ENCODE results near the gene FCHSD2.
"Not testable (repeated sequence)": the region's sequence is repeated elsewhere in the genome, so short reads cannot be mapped to it uniquely, and the experiment has no call there.

Gene FCHSD2

DNA sequence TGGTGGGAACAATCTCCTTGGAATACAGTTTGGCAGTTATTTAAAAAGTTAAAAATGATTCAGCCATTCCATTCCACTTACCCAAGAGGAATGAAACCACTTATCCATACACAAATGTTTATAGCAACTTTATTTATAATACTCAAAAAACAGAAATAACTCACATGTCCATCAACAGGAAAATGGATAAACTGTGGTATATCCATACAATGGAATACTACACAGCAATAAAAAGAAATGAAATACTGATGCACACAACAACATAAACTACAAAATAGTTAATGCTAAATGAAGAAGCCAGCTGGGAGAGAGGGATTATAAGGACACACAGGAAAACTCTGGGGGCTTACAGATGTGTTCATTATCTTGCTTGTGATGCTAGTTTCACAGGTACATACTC lies 64.7 kb downstream of the FCHSD2 start:
- DNase-seq (ENCODE audit: extremely low read depth, low read depth), result no peak
- TF ChIP-seq, protein P1, sequence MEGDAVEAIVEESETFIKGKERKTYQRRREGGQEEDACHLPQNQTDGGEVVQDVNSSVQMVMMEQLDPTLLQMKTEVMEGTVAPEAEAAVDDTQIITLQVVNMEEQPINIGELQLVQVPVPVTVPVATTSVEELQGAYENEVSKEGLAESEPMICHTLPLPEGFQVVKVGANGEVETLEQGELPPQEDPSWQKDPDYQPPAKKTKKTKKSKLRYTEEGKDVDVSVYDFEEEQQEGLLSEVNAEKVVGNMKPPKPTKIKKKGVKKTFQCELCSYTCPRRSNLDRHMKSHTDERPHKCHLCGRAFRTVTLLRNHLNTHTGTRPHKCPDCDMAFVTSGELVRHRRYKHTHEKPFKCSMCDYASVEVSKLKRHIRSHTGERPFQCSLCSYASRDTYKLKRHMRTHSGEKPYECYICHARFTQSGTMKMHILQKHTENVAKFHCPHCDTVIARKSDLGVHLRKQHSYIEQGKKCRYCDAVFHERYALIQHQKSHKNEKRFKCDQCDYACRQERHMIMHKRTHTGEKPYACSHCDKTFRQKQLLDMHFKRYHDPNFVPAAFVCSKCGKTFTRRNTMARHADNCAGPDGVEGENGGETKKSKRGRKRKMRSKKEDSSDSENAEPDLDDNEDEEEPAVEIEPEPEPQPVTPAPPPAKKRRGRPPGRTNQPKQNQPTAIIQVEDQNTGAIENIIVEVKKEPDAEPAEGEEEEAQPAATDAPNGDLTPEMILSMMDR (IDR thresholded peaks at IDR 0.05; ENCODE audit: low read depth, low read length), result no peak

DNA sequence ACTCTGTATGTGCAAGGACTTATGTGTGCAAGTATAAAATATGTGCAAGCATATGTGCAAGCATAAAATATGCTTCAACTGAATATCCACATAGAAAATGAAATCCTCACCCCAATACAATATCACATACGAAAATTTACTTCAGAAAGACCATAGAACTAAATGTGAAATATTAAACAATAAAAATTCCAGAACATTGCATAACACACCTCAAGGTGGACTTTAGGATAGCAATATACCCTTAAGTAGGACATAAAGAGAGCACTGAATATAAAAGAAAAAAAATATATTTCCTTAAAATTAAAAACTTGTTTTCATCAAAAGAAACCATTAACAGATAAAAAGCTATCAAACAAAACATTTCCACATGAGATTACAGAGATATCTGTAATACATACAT lies 67.8 kb downstream of the FCHSD2 start:
- DNase-seq (ENCODE audit: extremely low read depth, low read depth), result no peak
- TF ChIP-seq, protein P1 (IDR thresholded peaks at IDR 0.05; ENCODE audit: low read depth, low read length), result no peak

DNA sequence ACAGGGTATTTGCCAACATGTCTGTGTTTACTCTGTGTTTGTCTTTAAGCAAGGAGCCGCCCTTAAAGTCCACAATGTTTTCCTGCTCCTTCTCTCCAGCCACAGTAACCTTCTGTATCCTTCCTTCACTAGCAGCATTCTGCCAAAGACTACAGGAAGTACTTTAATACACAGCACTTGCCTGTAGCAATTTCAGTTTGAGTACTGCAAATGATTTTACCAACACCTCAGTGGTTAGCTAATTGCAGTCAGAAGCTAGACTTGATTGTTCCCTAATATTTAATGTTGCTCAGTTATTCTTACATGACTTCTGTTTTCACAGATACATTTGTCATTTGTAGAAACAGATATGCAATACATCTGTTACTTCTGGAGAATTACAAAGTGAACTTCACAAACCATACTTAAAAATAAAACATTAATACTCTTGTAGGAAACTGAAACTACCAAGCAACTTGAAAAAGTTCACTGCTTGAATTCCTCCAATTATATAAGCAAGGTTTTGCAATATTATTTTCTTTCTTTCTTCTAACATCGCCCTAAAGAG lies 69.1 kb downstream of the FCHSD2 start:
- TF ChIP-seq, protein P1 (IDR thresholded peaks at IDR 0.05; ENCODE audit: low read depth, low read length), result no peak
- DNase-seq (ENCODE audit: extremely low read depth, low read depth), result no peak

DNA sequence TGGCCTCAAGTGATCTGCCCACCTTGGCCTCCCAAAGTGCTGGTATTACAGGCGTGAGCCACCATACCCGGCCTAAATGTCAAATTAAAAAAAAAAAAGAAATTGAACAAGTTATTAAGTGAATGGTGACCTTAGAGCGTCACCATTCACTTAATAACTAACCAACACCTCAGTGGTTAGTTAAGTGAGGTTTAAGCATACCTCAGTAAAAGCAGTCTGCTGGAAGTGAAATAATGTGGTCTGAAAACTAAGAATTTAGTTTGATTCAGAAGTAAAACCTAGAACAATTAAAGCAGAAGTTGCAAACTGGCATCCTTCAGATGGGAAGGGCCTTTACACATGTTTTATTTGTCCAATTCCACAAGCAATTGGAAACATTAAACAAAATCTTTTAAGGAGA lies 71.5 kb downstream of the FCHSD2 start:
- TF ChIP-seq, protein P1 (IDR thresholded peaks at IDR 0.05; ENCODE audit: low read depth, low read length), result no peak
- no peak for DNase-seq (ENCODE audit: extremely low read depth, low read depth)

DNA sequence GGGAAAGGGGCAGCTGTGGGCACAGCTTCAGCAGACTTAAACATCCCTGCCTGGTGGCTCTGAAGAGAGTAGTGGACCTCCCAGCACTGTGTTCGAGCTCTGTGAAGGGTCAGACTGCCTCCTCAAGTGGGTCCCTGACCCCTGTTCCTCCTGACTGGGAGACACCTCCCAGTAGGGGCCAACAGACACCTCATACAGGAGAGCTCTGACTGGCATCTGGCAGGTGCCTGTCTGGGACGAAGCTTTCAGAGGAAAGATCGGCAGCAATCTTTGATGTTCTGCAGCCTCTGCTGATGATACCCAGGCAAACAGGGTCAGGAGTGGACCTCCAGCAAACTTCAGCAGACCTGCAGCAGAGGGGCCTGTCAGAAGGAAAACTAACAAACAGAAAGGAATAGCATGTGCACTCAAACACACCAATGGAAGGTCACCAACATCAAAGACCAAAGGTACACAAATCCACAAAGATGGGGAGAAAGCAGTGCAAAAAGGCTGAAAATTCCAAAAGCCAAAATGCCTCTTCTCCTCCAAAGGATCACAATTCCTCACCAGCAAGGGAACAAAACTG lies 80.2 kb downstream of the FCHSD2 start:
- not testable (repeated sequence) for DNase-seq (ENCODE audit: extremely low read depth, low read depth)

DNA sequence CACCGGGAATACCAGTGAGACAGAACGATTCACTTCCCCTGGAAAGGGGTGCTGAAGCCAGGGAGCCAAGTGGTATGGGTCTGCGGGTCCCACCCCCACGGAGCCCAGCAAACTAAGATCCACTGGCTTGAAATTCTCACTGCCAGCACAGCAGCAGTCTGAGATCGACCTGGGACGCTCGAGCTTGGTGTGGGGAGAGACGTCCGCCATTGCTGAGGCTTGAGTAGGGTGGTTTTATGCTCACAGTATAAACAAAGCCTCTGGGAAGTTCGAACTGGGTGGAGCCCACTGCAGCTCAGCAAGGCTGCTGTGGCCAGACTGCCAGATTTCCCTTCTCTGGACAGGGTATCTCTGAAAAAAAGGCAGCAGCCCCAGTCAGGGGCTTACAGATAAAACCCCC lies 80.7 kb downstream of the FCHSD2 start:
- not testable (repeated sequence) for DNase-seq (ENCODE audit: extremely low read depth, low read depth)

DNA sequence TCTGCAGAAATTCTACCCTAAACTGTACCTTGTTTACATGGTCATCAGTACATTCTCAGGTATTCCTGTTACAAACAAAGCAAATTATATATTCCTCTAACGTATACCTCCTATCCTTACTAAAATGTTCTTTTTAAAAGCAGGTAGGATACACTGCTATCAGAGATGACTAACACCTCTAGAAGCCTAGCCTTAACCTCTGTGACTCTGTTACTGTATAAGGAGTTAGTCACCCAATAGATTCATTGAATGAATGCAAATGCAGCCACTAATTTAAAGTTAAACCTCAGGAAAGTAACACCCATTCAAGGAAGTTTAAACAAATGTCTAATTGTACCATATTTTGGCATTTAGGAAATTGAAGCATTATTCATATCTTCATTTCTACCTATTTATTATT lies 82.2 kb downstream of the FCHSD2 start:
- TF ChIP-seq, protein P1 (IDR thresholded peaks at IDR 0.05; ENCODE audit: low read depth, low read length), result no peak

DNA sequence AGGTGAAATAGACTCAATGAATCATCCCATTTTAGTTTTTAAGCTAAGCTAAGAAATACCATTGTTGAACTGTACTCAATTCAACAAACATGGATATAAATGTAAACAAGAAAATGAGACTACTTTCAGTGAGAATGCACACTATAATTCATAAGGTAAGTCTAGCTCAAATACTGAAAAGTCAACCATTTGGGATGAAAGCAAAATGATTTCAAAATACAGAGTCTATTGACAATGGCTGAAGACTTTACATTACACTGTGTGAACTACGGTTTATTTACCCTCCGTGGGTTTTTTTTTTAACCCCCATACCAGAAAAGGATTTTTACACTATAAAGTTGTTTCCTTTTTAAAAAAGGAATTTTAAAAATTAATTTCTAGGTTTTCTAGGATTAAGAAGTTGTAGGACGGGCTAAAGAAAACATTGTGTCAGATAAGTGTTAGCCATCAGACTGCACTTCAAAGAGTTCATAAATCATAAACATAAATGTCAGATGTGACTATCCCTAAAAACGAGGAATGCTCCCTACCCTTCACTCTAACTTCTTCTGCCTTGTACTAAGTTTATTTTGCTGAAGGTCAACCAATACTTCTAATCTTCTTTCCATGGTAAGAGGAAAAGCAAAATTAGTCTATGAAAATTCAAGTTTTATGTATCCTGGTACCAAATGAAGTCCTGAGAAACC lies 83.0 kb downstream of the FCHSD2 start:
- TF ChIP-seq, protein P1 (IDR thresholded peaks at IDR 0.05; ENCODE audit: low read depth, low read length), result no peak
- DNase-seq (ENCODE audit: extremely low read depth, low read depth), result no peak

More for the DNA sequence above, 82.2 kb downstream of the FCHSD2 start:
- no peak for DNase-seq (ENCODE audit: extremely low read depth, low read depth)

All from AG09319 (cell line).